CD4-positive, CD25-positive, alpha-beta regulatory T cell (primary cell): ENCODE data around the gene ANAPC5. TPM values are rescaled to one million over a fixed set of nuclear protein-coding genes. Genes with fewer than 3 reads are reported as not detected.
"Not testable (repeated sequence)": the region's sequence is repeated elsewhere in the genome, so short reads cannot be mapped to it uniquely, and the experiment has no call there.

ENCODE experiments used
- ATAC-seq, 2 donors: fragments of 150-1000 bp; cut with Tn5 transposase; one replicate each; pipeline ENCODE4 v1.10.0; 2021; ENCODE audit warnings: low read depth in 2 of 2, moderate number of reproducible peaks in 2 of 2, moderate library complexity in 1 of 2
- DNase-seq, 3 donors: peaks; one replicate each; pipeline versions ENCODE4 v3.0.0 to v3.0.0-alpha.2; 2012 to 2022; ENCODE audit warnings: mixed read lengths in 1 of 3
- H3K27ac ChIP-seq: one replicate; pipeline ENCODE4 v1.7.0; 2013; ENCODE audit warnings: mild to moderate bottlenecking, low read length; ENCODE audit not compliant: insufficient read depth, poor library complexity, severe bottlenecking
- H3K27me3 ChIP-seq: one replicate; pipeline ENCODE4 v1.7.0; 2013; ENCODE audit warnings: low read length; ENCODE audit not compliant: control insufficient read depth, insufficient read depth
- H3K36me3 ChIP-seq: one replicate; pipeline ENCODE4 v1.7.0; 2013; ENCODE audit warnings: mild to moderate bottlenecking, low read length, moderate library complexity; ENCODE audit not compliant: control insufficient read depth, insufficient read depth
- H3K4me1 ChIP-seq: 2 replicates; pipeline ENCODE4 v1.7.0; 2013; ENCODE audit warnings: mild to moderate bottlenecking, low read length; ENCODE audit not compliant: insufficient read depth, control insufficient read depth, poor library complexity, severe bottlenecking
- H3K4me3 ChIP-seq: one replicate; pipeline ENCODE4 v1.7.0; 2013; ENCODE audit warnings: low read depth, mild to moderate bottlenecking, low read length, moderate library complexity
- H3K9me3 ChIP-seq, 2 experiments: 1 replicate in 1 of 2; 2 replicates in 1 of 2; pipeline ENCODE4 v1.7.0; 2013; ENCODE audit warnings: low read length in 2 of 2, mild to moderate bottlenecking in 1 of 2, moderate library complexity in 1 of 2; ENCODE audit not compliant: control insufficient read depth in 2 of 2
- H3K27ac Mint-ChIP-seq, 3 donors: one replicate each; pipeline ENCODE4 v1.8.0; 2020 to 2022; ENCODE audit warnings: mild to moderate bottlenecking in 3 of 3, mixed read lengths in 3 of 3, moderate library complexity in 2 of 3
- H3K27me3 Mint-ChIP-seq: one replicate; pipeline ENCODE4 v1.8.0; 2022; ENCODE audit warnings: mild to moderate bottlenecking, mixed read lengths
- H3K36me3 Mint-ChIP-seq: one replicate; pipeline ENCODE4 v1.8.0; 2020; ENCODE audit warnings: mixed read lengths
- H3K4me1 Mint-ChIP-seq, 4 donors: one replicate each; pipeline ENCODE4 v1.8.0; 2020 to 2022; ENCODE audit warnings: mixed read lengths in 4 of 4, mild to moderate bottlenecking in 1 of 4
- H3K4me3 Mint-ChIP-seq, 4 donors: one replicate each; pipeline ENCODE4 v1.8.0; 2020 to 2022; ENCODE audit warnings: mild to moderate bottlenecking in 4 of 4, mixed read lengths in 4 of 4, moderate library complexity in 3 of 4
- H3K9me3 Mint-ChIP-seq, 7 donors: one replicate each; pipeline ENCODE4 v1.8.0; 2020 to 2022; ENCODE audit warnings: mixed read lengths in 7 of 7, mild to moderate bottlenecking in 3 of 7, moderate library complexity in 2 of 7
- polyA plus RNA-seq, 4 donors: library from polyadenylated mRNA; unstranded; fragments of 300-500 nt; fragmentation: Illumina TruSeq; gene quantifications; one replicate each; pipeline ENCODE4 v1.2.3, GENCODE V29; 2021
- total RNA-seq: library from RNA; stranded (reverse); gene quantifications from one replicate; pipeline ENCODE4 v1.2.3, GENCODE V29; 2022

ANAPC5 gene
- total and polyA plus RNA-seq, 5 donors from 2014 or later = 113 to 141 (median 138) TPM

DNA sequence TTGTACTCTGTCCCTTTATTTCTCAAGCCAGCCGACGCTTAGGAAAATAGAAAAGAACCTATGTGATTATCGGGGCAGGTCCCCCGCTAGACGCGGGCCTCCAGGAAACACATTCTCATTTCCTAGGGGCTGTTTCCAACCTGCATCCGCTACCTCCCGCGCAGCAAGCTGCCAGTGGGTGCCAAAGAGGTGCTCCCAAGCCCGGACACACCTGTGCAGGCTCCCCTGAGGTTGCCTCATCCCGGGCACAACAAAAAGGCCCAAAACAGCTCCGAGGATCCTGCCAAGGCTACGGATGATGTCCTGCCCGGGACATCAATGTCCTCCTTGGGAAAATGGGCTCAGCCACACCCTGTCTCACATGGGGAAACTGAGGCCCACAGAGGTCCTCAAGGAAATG, 71.1 kb downstream of the ANAPC5 start:
- not testable (repeated sequence) for H3K4me3 Mint-ChIP-seq, H3K4me1 Mint-ChIP-seq, H3K4me1 ChIP-seq, H3K36me3 ChIP-seq, H3K4me3 ChIP-seq, H3K27ac Mint-ChIP-seq, H3K27me3 ChIP-seq, ATAC-seq, DNase-seq, H3K9me3 Mint-ChIP-seq, H3K9me3 ChIP-seq, H3K36me3 Mint-ChIP-seq, H3K27ac ChIP-seq, H3K27me3 Mint-ChIP-seq

GRCh38 chr12:121280531-121280930, 71.7 kb downstream of the ANAPC5 start:
- ATAC-seq, DNase-seq, H3K4me1 Mint-ChIP-seq, H3K9me3 Mint-ChIP-seq, H3K4me3 ChIP-seq, H3K9me3 ChIP-seq, H3K36me3 ChIP-seq, H3K36me3 Mint-ChIP-seq, H3K27ac ChIP-seq, H3K4me1 ChIP-seq, H3K27me3 Mint-ChIP-seq, H3K4me3 Mint-ChIP-seq, H3K27me3 ChIP-seq: not testable (repeated sequence)
- H3K27ac Mint-ChIP-seq = peak overlapping the region in 1 of 3 donors; percentile 88

GRCh38 chr12:121279507-121279915, 72.7 kb downstream of the ANAPC5 start:
- peaks cover 3% of the 10 kb centered on the region for H3K36me3 Mint-ChIP-seq
- Histone ChIP-seq H3K9me3 (no peaks in the 10 kb centered on the region), H3K36me3 (no peaks in the 10 kb centered on the region), H3K27ac (no peak overlapping the region), H3K4me1 (no peaks in the 10 kb centered on the region), H3K4me3 (no peak overlapping the region), H3K27me3 (no peaks in the 10 kb centered on the region)
- DNase-seq (no peak), ATAC-seq (no peak)
- H3K27me3 Mint-ChIP-seq = no peaks in the 10 kb centered on the region
- no peaks in the 10 kb centered on the region for H3K9me3 Mint-ChIP-seq
- H3K4me3 Mint-ChIP-seq = no peak overlapping the region
- no peak overlapping the region for H3K27ac Mint-ChIP-seq
- H3K4me1 Mint-ChIP-seq = peaks cover 0 to 9% (median 3%) of the 10 kb centered on the region in 4 donors

GRCh38 chr12:121279071-121279375, 73.2 kb downstream of the ANAPC5 start:
- H3K27ac ChIP-seq = no peak overlapping the region
- H3K27me3 Mint-ChIP-seq = no peaks in the 10 kb centered on the region
- ATAC-seq = no peak

GRCh38 chr12:121278169-121279070, 73.8 kb downstream of the ANAPC5 start:
- DNase-seq (no peak), ATAC-seq (no peak)
- H3K27ac Mint-ChIP-seq = no peak overlapping the region
- no peaks in the 10 kb centered on the region for H3K27me3 ChIP-seq
- H3K4me3 ChIP-seq = no peak overlapping the region
- peaks cover 3% of the 10 kb centered on the region for H3K36me3 Mint-ChIP-seq
- no peaks in the 10 kb centered on the region for H3K9me3 ChIP-seq
- H3K27ac ChIP-seq = no peak overlapping the region
- H3K4me3 Mint-ChIP-seq = no peak overlapping the region
- H3K27me3 Mint-ChIP-seq = no peaks in the 10 kb centered on the region
- no peaks in the 10 kb centered on the region for H3K36me3 ChIP-seq
- H3K9me3 Mint-ChIP-seq = no peaks in the 10 kb centered on the region
- peaks cover 0 to 9% (median 2%) of the 10 kb centered on the region in 4 donors for H3K4me1 Mint-ChIP-seq
- no peaks in the 10 kb centered on the region for H3K4me1 ChIP-seq

More at GRCh38 chr12:121279071-121279375, 73.2 kb downstream of the ANAPC5 start:
- H3K27me3 ChIP-seq = no peaks in the 10 kb centered on the region
- no peaks in the 10 kb centered on the region for H3K9me3 Mint-ChIP-seq
- no peak overlapping the region for H3K27ac Mint-ChIP-seq
- peaks cover 0 to 9% (median 3%) of the 10 kb centered on the region in 4 donors for H3K4me1 Mint-ChIP-seq
- no peaks in the 10 kb centered on the region for H3K36me3 ChIP-seq
- DNase-seq = no peak
- no peaks in the 10 kb centered on the region for H3K4me1 ChIP-seq
- H3K9me3 ChIP-seq = no peaks in the 10 kb centered on the region
- no peak overlapping the region for H3K4me3 ChIP-seq
- no peak overlapping the region for H3K4me3 Mint-ChIP-seq
- peaks cover 3% of the 10 kb centered on the region for H3K36me3 Mint-ChIP-seq

- H3K9me3 Mint-ChIP-seq = no peaks in the 10 kb centered on the region
- no peak overlapping the region for H3K27ac Mint-ChIP-seq
- H3K4me1 Mint-ChIP-seq = peaks cover 0 to 9% (median 5%) of the 10 kb centered on the region in 4 donors
- no peaks in the 10 kb centered on the region for H3K27me3 Mint-ChIP-seq
- H3K9me3 ChIP-seq = no peaks in the 10 kb centered on the region
- H3K27ac ChIP-seq = no peak overlapping the region
- no peaks in the 10 kb centered on the region for H3K36me3 ChIP-seq
- peaks cover 10% of the 10 kb centered on the region for H3K36me3 Mint-ChIP-seq
- no peaks in the 10 kb centered on the region for H3K27me3 ChIP-seq
- no peaks in the 10 kb centered on the region for H3K4me1 ChIP-seq
- no peak overlapping the region for H3K4me3 Mint-ChIP-seq
- no peak overlapping the region for H3K4me3 ChIP-seq
- DNase-seq (no peak), ATAC-seq (no peak)
Measured at GRCh38 chr12:121277374-121277759, 74.8 kb downstream of the ANAPC5 start.

GRCh38 chr12:121274036-121274763, 78.0 kb downstream of the ANAPC5 start:
- H3K27me3 ChIP-seq = no peaks in the 10 kb centered on the region
- no peaks in the 10 kb centered on the region for H3K4me1 ChIP-seq
- H3K36me3 ChIP-seq = peaks cover 8% of the 10 kb centered on the region
- no peaks in the 10 kb centered on the region for H3K9me3 ChIP-seq
- H3K4me3 Mint-ChIP-seq = no peak overlapping the region
- peaks cover 0 to 8% (median 4%) of the 10 kb centered on the region in 4 donors for H3K4me1 Mint-ChIP-seq
- ATAC-seq = no peak
- H3K27ac ChIP-seq = no peak overlapping the region
- no peaks in the 10 kb centered on the region for H3K9me3 Mint-ChIP-seq
- H3K27me3 Mint-ChIP-seq = no peaks in the 10 kb centered on the region
- H3K27ac Mint-ChIP-seq = no peak overlapping the region
- H3K36me3 Mint-ChIP-seq = peaks cover 21% of the 10 kb centered on the region
- H3K4me3 ChIP-seq = no peak overlapping the region
- DNase-seq = no peak
